NOMO-1 treated with dmso at 0.1 percent for 144 hours (cell line): ENCODE measurements around the gene SLX1B.
"Not testable (repeated sequence)": the region's sequence is repeated elsewhere in the genome, so short reads cannot be mapped to it uniquely, and the experiment has no call there.

ENCODE experiments used
- DNase-seq: peaks from one replicate; lab custom pipeline; 2025; ENCODE audit not compliant: unreplicated experiment; lab: John Stamatoyannopoulos, UW

SLX1B gene

DNA sequence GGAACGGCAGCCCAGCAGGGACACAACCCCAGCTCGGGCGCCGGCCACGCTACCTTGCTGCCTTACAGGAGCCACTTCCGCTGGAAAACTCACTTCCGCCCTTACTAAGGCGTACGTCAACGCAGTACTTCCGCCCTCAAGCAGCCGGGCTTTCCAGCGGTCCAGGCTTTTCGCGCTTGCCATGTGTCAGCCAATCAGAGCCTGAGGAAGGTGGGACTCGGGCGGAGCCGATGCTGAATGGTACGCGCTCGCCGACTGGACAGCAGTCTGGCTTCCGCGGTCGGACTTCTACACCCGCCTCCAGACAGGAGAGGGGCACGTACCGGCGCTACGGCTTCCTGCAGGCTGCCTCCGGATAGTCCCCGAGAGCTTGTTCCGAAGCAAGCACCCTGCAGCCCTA, at the start of gene SLX1B, which contains the start of gene BOLA2:
Gene SLX1B (plus strand): TSS at position 265 of the 400 bp plus-strand sequence.
Gene BOLA2 (minus strand): TSS at position 83 of the 400 bp plus-strand sequence. CDS start 98 bp downstream, outside the sequence.
- DNase-seq: not testable (repeated sequence)

- DNase-seq: not testable (repeated sequence)
Measured at GRCh38 chr16:29405249-29405648, 49.1 kb upstream of the SLX1B start.

GRCh38 chr16:29423587-29423986, 30.7 kb upstream of the SLX1B start:
- DNase-seq: not testable (repeated sequence)

GRCh38 chr16:29425390-29425789, 28.9 kb upstream of the SLX1B start:
- not testable (repeated sequence) for DNase-seq

DNA sequence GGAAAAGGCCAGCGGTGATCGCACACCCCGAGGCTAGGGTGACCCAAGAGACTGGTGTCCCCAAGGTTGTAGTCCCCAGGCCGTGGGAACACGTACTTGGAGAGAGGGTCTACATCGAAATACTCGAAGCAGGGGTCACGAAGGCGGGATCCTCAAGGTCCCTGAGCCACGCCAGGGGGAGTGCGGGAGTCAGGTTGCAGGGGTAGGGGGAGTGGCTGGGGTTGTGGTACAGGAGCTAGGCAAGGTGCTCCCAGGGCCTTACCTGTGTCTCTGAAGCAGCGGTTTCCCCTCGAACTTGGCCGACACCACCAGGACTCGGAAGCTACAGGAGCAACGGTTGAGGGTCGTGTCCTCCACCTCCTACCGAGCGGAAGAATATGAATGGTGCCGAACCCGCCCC, 579 bp upstream of the SLX1B start:
- not testable (repeated sequence) for DNase-seq

- DNase-seq: not testable (repeated sequence)
Measured at GRCh38 chr16:29454828-29455227, 495 bp downstream of the SLX1B start.

- not testable (repeated sequence) for DNase-seq
Measured at GRCh38 chr16:29457660-29458059, 3.3 kb downstream of the SLX1B start.

DNA sequence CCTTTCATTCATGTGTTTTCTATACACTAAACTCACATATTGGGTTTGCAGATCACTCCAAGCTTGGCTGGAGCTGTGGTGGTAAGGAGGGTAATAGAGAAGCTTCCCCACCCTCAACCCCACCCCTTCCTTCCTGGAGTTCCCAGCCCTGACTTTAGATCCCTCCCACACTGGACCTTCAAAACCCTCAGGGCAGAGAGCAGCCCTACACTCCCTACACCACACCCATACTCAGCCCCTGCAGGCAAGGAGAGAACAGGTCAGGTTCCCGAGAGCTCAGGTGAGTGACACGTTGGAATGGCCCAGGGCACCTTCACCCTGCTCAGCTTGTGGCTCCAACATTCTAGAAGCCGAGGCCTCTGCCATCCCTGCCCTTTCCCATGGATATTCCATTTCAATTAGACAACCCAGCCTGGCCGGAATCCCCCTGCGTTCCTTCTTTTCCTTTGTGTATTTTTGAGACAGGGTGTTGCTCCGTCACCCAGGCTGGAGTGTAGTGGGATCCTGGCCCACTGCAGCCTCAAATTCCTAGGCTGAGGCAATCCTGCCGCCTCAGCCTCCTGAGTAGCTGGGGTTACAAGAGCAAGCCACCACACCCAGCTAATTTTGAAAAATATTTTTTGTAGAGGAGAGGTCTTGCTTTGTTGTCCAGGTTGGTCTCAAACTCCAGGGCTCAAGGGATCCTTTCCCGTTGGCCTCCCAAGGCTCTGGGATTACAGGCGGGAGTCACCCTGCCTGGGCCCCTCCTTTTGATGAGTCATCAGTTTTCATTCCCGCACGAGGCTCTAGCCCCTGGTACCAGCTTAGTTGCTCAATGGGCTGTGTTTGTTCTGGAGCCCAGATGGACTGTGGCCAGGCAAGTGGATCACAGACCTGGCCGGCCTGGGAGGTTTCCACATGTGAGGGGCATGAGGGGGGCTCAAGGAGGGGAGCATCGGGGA, 5.6 kb downstream of the SLX1B start, which contains the start of gene SULT1A4:
Gene SULT1A4 (plus strand): TSS at position 208 of the 941 bp plus-strand sequence. CDS start 1,473 bp downstream, outside the sequence.
- not testable (repeated sequence) for DNase-seq

- not testable (repeated sequence) for DNase-seq
Measured at GRCh38 chr16:29460647-29461030, 6.3 kb downstream of the SLX1B start.

DNA sequence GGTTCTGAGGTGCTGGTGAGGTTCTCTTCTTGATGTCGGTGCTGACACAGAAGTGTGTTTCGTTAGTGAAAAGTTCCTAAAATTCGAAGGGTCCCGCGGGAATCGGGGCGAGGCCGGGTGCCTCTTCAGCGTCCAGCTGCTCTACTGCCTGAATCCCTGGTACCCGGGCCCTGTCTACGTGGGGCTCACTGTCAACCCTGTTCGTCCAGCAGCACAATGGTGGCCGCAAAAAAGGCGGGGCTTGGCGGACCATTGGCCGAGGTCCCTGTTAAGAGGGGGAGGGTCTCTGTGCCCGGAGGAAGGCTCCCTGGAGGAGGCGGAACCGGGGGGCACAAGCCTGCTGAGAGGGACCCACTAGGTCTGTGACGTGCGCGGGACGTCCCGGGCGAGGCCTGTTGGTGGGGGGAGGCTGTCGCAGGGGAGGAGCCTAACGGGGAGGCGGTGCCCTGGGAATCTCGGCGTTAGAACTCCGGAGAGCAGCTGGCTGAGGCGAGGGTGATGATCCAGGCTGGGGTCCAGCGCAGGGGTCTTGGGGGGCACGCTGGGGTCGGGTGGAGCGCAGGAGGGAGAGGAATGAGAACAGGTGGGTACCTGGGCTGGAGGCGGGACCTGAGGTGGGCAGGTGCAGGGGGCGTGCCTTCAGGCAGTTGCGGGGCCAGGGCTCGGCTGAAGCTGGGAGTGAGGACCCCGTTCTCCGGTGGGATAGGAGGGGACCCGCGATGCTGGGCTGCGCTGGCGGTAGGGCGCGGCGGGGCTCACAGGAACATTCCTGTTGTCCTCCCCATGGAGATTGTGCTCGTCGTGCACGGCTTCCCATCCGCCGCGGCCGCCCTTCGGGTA, 11.9 kb downstream of the SLX1B start:
- DNase-seq: not testable (repeated sequence)

DNA sequence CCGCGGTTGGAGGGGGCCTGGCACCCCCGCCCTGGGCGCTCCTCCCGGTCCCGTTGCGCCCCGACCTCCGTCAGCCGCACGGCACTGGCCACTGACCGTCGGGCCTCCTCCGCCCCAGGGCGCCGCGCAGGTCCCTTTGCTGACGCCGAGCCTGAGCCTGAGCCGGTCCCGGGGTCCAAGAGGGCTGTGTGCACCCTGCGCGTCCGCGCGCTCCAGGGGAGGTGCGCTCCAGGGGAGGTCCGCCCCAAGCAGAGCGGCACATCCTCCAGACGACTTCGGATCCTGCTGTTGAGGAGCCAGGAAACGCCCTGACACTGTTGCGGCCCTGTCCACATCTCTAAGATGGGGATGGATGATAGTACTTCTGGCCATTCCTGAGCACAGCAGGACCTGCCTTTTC, 12.6 kb downstream of the SLX1B start:
- DNase-seq: not testable (repeated sequence)

GRCh38 chr16:29467654-29468366, 13.5 kb downstream of the SLX1B start:
- not testable (repeated sequence) for DNase-seq

GRCh38 chr16:29469660-29470059, 15.3 kb downstream of the SLX1B start:
- DNase-seq: not testable (repeated sequence)

DNA sequence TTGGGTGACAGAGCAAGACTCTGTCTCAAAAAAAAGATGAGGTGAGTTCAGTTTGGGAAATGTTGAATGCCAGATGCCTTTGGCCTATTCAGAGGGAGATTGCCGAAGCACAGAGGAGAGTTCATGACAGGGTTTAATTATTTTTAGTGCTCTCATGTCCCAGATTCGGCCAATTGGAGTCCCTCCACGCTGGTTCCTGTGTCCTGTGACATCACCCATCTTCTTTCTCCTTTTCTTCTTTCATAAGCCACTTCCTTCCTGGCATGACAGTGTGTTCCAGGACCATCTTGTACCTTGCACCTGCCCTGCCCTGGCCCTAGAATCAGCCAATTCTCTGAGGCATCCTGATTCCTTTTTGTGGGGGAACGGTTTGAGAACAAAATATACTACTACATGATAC, 17.7 kb downstream of the SLX1B start:
- DNase-seq: not testable (repeated sequence)

- DNase-seq: not testable (repeated sequence)
Measured at GRCh38 chr16:29482276-29482675, 27.9 kb downstream of the SLX1B start.

- not testable (repeated sequence) for DNase-seq
Measured at GRCh38 chr16:29506308-29506707, 52.0 kb downstream of the SLX1B start, which contains the start of gene NPIPB12. NPIPB12 (minus strand) TSS chr16:29506408.
